RWPE2 (cell line): ENCODE measurements around the gene PSTPIP1.

ENCODE experiments used
- ATAC-seq: fragments of 200-7000 bp; cut with Tn5 transposase; 3 replicates; pipeline ENCODE4 v1.9.1; 2021; ENCODE audit warnings: low read depth
- DNase-seq: peaks from one replicate; pipeline ENCODE4 v3.0.0-alpha.2; 2020; ENCODE audit warnings: low spot score
- H3K27ac ChIP-seq: fragments of 450-650 bp; 2 replicates; pipeline ENCODE4 v1.5.1; 2017; ENCODE audit warnings: mild to moderate bottlenecking; ENCODE audit not compliant: poor library complexity, severe bottlenecking
- H3K27me3 ChIP-seq: fragments of 250-450 bp; sonication (Bioruptor Pico); 2 replicates; pipeline ENCODE4 v1.5.1; 2021; ENCODE audit warnings: mild to moderate bottlenecking, moderate library complexity; ENCODE audit not compliant: insufficient read depth, poor library complexity, severe bottlenecking
- H3K36me3 ChIP-seq: fragments of 250-450 bp; sonication (Bioruptor Pico); 2 replicates; pipeline ENCODE4 v1.5.1; 2020; ENCODE audit warnings: low read depth, mild to moderate bottlenecking, moderate library complexity
- H3K4me1 ChIP-seq: fragments of 250-450 bp; sonication (Bioruptor Pico); 2 replicates; pipeline ENCODE4 v1.5.1; 2021; ENCODE audit warnings: mild to moderate bottlenecking, moderate library complexity; ENCODE audit not compliant: insufficient read depth, poor library complexity, severe bottlenecking
- H3K4me3 ChIP-seq: fragments of 250-450 bp; sonication (Bioruptor Pico); 2 replicates; pipeline ENCODE4 v1.5.1; 2021; ENCODE audit warnings: mild to moderate bottlenecking, moderate library complexity; ENCODE audit not compliant: severe bottlenecking
- H3K9me3 ChIP-seq: fragments of 250-450 bp; sonication (Bioruptor Pico); 2 replicates; pipeline ENCODE4 v1.5.1; 2021; ENCODE audit warnings: mild to moderate bottlenecking, moderate library complexity; ENCODE audit not compliant: severe bottlenecking
- TF ChIP-seq, protein P1 (sequence below): fragments of 450-650 bp; IDR thresholded peaks from one replicate; pipeline ENCODE4 v1.5.1; 2017; ENCODE audit warnings: mild to moderate bottlenecking, moderate library complexity; ENCODE audit not compliant: poor library complexity, severe bottlenecking

PSTPIP1 gene

DNA sequence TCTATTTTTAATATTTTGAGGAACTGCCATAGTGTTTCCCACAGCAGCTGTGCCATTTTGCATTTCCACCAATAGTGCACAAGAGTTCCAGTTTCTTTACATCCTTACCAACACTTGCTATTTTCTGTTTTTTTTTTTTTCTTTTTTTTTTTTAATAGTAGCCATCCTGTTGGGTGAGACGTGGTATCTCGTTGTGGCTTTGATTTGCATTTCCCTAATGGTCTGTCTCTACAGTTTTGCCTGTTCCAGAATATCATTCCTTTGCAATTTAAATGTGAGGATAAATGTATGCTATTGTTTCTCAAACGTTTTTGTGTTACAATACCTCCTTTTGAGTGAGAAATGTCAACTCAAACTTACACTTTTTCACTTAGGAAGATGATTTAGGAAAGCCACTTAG is 41.0 kb upstream of the PSTPIP1 start:
- Histone ChIP-seq H3K4me3 (no peak overlapping the region), H3K27me3 (no peaks in the 10 kb centered on the region), H3K27ac (no peak overlapping the region), H3K36me3 (peaks cover 12% of the 10 kb centered on the region), H3K9me3 (no peaks in the 10 kb centered on the region), H3K4me1 (no peaks in the 10 kb centered on the region)
- DNase-seq (no peak), ATAC-seq (no peak)
- TF ChIP-seq, protein P1, sequence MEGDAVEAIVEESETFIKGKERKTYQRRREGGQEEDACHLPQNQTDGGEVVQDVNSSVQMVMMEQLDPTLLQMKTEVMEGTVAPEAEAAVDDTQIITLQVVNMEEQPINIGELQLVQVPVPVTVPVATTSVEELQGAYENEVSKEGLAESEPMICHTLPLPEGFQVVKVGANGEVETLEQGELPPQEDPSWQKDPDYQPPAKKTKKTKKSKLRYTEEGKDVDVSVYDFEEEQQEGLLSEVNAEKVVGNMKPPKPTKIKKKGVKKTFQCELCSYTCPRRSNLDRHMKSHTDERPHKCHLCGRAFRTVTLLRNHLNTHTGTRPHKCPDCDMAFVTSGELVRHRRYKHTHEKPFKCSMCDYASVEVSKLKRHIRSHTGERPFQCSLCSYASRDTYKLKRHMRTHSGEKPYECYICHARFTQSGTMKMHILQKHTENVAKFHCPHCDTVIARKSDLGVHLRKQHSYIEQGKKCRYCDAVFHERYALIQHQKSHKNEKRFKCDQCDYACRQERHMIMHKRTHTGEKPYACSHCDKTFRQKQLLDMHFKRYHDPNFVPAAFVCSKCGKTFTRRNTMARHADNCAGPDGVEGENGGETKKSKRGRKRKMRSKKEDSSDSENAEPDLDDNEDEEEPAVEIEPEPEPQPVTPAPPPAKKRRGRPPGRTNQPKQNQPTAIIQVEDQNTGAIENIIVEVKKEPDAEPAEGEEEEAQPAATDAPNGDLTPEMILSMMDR = no peak

- no peaks in the 10 kb centered on the region for H3K9me3 ChIP-seq
- no peaks in the 10 kb centered on the region for H3K4me1 ChIP-seq
- ATAC-seq = no peak
- TF ChIP-seq, protein P1 = no peak
- peaks cover 3% of the 10 kb centered on the region; the same call in 1 of the 2 replicates for H3K36me3 ChIP-seq
- H3K27ac ChIP-seq = no peak overlapping the region
- no peak for DNase-seq
- no peak overlapping the region for H3K4me3 ChIP-seq
- no peaks in the 10 kb centered on the region for H3K27me3 ChIP-seq
Measured at GRCh38 chr15:76954744-76955143, 40.2 kb upstream of the PSTPIP1 start.

DNA sequence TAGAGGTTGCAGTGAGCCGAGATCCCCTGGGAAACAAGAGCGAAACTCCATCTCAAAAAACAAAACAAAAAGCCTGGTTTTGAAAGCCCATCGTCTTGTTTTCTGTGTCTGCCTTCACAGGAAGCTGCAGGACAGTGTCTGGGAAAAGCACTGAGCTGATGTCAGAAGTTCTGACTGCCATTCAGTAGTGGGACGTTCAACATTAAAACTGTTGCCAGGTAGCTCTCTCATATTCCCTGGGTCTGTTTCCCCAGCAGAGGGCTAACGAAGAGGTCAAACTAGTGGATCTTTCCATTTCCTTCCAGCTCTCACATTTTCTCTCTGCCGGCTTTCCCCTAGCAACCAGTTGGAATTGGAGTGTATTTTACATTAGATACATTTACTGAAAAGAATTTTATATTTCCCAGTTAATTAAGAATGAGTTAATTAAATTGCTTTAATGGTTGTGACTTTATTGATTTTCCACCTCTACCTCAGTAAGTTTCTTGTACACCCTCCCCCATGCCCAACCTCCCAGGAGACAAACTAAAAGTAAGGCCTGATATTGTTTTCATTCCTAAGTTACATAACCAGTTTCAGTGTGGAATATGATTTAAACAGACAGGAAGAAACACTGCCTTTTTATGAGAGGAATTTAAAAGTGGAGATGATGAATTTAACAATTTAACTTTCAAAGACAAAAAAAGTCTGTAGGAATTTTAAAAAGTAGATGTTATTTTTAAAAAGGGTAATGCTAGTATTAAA is 33.5 kb upstream of the PSTPIP1 start:
- Histone ChIP-seq H3K27ac (no peak overlapping the region), H3K27me3 (no peaks in the 10 kb centered on the region), H3K9me3 (no peaks in the 10 kb centered on the region), H3K4me3 (no peak overlapping the region), H3K4me1 (peaks cover 4% of the 10 kb centered on the region), H3K36me3 (no peaks in the 10 kb centered on the region)
- DNase-seq (no peak), ATAC-seq (no peak; the same call in 2 of the 3 replicates)
- TF ChIP-seq, protein P1 = no peak

DNA sequence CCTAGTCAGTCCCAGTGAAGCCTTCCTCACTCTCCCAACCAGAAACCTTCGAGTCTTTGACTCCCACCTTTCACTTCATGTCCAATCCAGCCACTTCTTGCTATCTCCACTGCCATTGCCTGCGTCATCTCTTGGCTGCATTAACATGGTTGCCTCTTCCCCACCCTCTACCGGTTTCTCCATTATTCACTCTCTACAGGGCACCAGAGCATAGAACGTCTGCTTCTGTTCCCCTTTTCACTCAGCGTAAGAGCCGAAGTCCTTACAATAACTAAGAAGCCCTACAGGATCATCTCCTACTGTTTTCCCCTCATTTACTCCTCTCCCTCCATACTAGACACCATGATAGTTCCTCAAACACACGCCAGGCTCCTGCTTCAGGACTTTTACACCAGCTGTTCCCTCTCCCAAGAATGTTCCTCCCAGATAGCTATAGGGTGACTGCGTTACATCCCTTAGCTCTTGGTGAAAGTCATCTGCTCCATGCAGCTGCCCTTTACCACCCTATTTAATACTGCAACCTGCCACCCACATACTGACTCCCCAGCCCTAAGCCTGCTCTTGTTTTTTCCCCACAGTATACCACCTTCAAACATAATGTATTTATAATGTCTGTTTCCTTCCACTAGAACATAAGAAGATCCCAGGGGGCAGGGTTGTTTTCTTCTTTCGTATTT is 32.5 kb upstream of the PSTPIP1 start:
- ATAC-seq = no peak

More for the DNA sequence above, 32.5 kb upstream of the PSTPIP1 start:
- Histone ChIP-seq H3K27ac (no peak overlapping the region), H3K9me3 (no peaks in the 10 kb centered on the region), H3K4me3 (no peak overlapping the region), H3K36me3 (no peaks in the 10 kb centered on the region), H3K4me1 (peaks cover 4% of the 10 kb centered on the region), H3K27me3 (no peaks in the 10 kb centered on the region)
- TF ChIP-seq, protein P1 = no peak
- no peak for DNase-seq
